Measurements from ENCODE around the gene KCTD2.

The KCTD2 gene

DNA sequence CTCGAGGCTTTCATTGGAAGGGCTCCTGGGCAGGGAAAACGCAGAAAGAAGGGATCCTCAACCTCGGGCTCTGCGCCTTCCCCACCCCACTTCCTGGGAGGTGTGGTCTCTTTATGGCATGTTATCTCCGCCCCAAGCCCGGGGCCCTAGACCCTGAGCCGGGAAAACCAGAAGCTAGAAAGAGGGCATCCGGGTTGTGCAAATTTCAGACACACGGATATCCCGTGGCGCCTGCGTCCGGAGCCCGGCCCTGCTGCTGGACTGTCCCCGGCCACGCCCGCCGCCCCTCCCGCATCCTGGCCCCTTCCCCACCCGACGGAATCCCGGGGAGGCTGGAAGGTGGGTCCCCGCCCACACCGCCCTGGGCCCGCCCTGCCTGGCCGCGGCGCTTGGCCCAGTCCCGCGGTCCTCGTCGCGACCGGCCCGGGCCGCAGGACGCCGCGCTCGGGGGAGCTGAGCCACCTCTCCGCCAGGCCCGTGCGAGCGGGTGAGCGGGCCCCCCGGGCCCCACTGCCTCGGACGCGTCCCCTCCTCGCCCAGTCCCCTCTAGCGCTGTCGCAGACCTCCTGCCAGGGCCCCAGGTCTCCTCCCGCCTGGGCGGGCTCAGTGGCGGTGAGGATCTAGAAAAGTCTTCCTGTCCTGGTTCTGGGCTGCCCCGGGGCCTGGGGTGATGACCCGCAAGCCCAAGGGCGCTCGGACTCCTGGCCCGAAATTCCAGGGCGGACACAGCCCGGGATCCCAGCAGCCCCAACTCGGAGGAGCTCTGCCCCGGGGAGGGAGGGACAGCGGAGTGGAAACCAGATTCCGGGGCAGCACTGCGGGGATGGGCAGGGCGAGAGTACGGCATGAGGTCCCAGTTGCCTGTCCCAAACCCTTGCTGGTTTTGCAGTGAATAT is 40.8 kb downstream of the KCTD2 start, which contains the start of gene SLC16A5:
Gene SLC16A5 (plus strand): TSS at position 397 of the 896 bp plus-strand sequence. CDS start 5,683 bp downstream, outside the sequence.
- TF ChIP-seq, protein P1, sequence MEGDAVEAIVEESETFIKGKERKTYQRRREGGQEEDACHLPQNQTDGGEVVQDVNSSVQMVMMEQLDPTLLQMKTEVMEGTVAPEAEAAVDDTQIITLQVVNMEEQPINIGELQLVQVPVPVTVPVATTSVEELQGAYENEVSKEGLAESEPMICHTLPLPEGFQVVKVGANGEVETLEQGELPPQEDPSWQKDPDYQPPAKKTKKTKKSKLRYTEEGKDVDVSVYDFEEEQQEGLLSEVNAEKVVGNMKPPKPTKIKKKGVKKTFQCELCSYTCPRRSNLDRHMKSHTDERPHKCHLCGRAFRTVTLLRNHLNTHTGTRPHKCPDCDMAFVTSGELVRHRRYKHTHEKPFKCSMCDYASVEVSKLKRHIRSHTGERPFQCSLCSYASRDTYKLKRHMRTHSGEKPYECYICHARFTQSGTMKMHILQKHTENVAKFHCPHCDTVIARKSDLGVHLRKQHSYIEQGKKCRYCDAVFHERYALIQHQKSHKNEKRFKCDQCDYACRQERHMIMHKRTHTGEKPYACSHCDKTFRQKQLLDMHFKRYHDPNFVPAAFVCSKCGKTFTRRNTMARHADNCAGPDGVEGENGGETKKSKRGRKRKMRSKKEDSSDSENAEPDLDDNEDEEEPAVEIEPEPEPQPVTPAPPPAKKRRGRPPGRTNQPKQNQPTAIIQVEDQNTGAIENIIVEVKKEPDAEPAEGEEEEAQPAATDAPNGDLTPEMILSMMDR (IDR thresholded peaks at IDR 0.05), result no peak
- peak within 1 kb of the TSS; percentile 51 to 82 for H3K27ac ChIP-seq
- peak; percentile 81 for DNase-seq (ENCODE audit: low spot score)
- peak within 1 kb of the TSS; percentile 72 for H3K4me3 ChIP-seq

DNA sequence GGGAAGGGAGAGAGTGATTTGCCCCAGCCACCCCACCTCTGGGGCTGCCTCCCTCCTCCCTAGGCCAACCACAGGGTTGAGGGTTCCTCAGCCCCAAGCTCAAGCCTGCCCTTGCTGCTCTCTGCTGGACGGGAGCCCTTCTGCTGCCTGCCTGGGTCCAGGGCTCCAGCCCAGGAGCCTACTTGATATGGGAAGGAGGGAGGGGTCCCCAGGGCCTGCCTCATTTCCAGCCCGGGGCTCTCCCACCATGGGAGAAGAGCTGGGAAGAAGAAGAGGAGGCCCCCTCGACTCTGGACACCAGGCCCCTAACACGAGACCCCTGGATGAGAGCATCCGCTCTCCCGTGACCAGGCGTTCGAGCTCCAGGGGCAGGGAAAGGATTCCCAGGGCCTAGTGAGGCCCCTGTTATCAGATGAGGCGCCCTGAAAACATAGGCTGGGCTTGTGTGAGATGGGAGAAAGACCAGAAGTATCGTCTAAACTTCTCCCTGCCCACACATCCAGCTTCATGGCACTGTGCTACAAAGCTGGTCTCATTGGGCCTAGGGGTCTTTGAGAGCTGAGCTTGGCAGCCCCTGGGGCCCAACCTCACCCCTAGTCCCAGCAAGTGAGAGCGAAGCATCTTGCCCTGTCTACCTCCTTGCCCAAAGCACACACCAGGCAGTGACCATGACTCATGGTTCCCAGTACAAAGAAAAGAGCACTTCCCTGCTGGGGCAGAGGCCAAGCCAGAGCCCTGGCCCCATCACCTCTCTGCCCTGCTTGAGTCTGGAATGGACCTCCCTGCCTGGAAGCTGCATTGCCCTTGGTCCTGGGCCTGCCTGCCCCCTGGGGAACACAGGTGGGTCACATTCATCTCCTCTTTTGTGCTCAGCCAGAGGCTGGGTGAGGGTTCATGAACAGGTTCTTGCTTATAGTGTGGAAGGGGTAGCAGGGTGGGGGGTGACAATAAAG is 41.7 kb downstream of the KCTD2 start:
- H3K4me3 ChIP-seq, result peak overlapping the region; percentile 72
- H3K27ac ChIP-seq, result peak overlapping the region; percentile 51 to 82
- no peak for DNase-seq (ENCODE audit: low spot score)
- TF ChIP-seq, protein P1 (IDR thresholded peaks at IDR 0.05), result no peak

DNA sequence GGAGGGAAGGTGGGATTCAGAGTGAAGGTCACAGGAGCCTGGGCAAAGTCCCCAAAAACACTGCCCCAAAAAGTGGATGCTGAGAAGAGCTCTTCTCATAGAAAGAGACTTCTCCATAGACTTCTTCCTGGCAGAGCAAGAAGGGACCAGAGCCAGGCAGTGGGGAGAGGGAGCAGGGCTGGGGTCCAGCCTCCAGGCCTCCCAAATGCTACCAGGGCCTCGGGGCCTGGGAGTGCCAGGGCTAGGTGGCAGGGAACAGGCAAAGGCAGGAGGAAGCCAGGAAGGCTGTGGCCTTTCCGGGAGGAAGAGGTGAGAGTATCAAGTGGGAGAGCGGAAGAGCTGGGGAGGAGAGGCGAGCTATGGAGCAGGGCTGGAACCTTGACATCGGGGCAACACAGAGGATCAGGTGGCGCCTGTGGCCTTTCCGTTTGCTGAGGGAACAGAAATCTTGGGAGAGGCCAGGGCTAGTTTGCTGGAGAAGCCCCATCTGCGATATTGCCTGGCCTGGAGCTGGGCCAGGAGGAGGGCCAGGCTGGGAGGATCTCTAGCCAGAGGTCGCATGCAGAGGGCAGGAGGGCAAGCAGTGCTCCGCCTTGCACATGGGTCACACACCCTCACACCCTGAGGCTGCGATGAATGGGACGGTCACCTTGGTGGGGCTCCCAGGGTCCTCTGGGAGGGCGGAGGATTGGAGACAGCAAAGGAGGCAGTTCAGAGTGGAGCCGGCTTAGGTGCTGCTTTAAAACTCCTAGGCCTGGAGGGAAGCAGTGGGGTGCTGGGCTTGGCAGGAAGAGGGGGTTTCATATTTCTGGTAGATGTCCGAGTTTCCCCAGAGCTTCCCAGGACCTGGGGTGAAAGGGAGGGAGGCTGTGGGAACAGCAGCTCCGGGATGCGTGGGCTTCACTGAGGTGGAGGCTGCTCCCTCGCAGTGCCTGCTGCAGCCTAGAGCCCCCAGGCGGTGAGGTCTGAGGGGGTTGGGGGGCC is 44.1 kb downstream of the KCTD2 start:
- H3K4me3 ChIP-seq, result no peak overlapping the region
- TF ChIP-seq, protein P1 (IDR thresholded peaks at IDR 0.05), result no peak
- no peak for DNase-seq (ENCODE audit: low spot score)
- peak overlapping the region in 1 of 2 donors; percentile 47 for H3K27ac ChIP-seq

DNA sequence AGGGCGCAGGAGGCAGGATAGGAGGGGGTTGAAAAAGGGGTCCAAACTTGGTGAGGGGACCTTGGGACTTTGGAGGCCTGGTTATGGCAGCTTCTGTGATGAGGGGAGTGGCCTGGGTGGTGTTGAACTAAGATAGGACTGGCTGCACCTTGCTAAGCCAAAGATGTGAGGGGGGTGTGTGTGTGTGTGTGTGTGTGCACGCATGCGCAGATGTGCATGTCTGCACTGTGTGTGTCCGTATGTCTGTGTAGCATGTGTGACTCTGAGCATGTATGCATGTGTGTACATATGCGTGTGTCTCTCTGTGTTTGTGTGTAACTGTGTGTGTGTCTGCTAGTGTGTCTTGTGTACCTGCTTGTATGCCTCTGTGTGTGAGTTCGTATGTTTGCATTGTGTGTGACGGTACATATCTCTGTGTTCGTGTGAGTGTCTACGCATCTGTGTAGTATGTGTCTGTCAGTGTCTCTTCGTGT is 44.9 kb downstream of the KCTD2 start:
- H3K27ac ChIP-seq, result peak overlapping the region in 1 of 2 donors; percentile 47
- no peak overlapping the region for H3K4me3 ChIP-seq
- TF ChIP-seq, protein P1 (IDR thresholded peaks at IDR 0.05), result no peak
- no peak for DNase-seq (ENCODE audit: low spot score)

DNA sequence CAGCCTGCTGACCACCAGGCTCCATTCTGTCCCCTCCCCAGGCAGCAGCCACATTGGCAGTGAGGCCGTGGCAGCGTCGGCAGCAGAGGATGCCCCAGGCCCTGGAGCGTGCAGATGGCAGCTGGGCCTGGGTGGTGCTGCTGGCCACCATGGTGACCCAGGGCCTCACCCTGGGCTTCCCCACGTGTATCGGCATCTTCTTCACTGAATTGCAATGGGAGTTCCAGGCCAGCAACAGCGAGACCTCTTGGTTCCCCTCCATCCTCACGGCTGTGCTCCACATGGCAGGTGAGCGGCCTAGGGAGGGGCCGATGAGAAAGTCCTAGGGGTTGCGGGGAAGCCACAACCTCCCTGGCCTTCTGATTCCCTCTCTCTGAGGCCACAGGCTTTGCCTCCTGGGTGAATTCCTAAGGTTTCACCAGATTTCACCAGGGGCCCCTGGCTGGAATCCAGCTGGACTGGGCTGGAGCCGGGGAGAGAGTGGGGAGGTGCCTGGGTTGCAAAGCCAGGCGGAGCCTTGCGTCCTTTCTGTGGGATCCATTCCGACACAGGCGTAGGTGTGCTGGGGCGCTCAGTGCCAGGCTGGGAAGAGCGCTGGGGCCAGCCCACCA is 46.6 kb downstream of the KCTD2 start:
- no peak overlapping the region for H3K4me3 ChIP-seq
- TF ChIP-seq, protein P1 (IDR thresholded peaks at IDR 0.05), result no peak
- DNase-seq (ENCODE audit: low spot score), result no peak
- H3K27ac ChIP-seq, result no peak overlapping the region

All from coronary artery (tissue), 2 donors.